Gastrocnemius medialis (tissue), 4 donors: ENCODE measurements around the gene UBE4B.

Source experiments
- CTCF ChIP-seq, 5 experiments: fragments of 450-650 bp in 3 of 5; fragments of 200-600 bp in 2 of 5; sonication (generic) in 2 of 5; IDR thresholded peaks in 4 of 5; conservative IDR thresholded peaks in 1 of 5; 1 replicate in 4 of 5; 2 replicates in 1 of 5; pipeline ENCODE4 v1.5.1; 2016 to 2019; ENCODE audit warnings: antibody characterized with exemption in 5 of 5, mild to moderate bottlenecking in 3 of 5, moderate library complexity in 3 of 5
- POLR2A ChIP-seq, 2 donors: fragments of 450-650 bp; IDR thresholded peaks; one replicate each; pipeline ENCODE4 v1.6.1; 2017; ENCODE audit warnings: antibody characterized with exemption in 2 of 2, mild to moderate bottlenecking in 2 of 2, moderate library complexity in 2 of 2

GRCh38 chr1:10061276-10061675 is 28.5 kb downstream of the UBE4B start:
- TF ChIP-seq CTCF (IDR thresholded peaks at IDR 0.05 in 4 of 5, conservative IDR thresholded peaks at IDR 0.05 in 1 of 5) (no peak), POLR2A (IDR thresholded peaks at IDR 0.05) (no peak)
